NCI-H460 (cell line): ENCODE results near the gene KLHL35. TPM values are rescaled to one million over a fixed set of nuclear protein-coding genes. Genes with fewer than 3 reads are reported as not detected.
"Not testable (repeated sequence)": the region's sequence is repeated elsewhere in the genome, so short reads cannot be mapped to it uniquely, and the experiment has no call there.

Experiments
- DNase-seq: peaks from one replicate; pipeline ENCODE4 v3.0.0-alpha.2; 2016; ENCODE audit warnings: low read depth; ENCODE audit errors: extremely low read depth
- small RNA-seq, 2 experiments: library from RNA; depleted of rRNA; stranded (forward); fragments of <200 nt; gene quantifications; one replicate each; pipeline ENCODE3, GENCODE V24; 2014
- total RNA-seq: library from RNA; depleted of rRNA; stranded (reverse); fragments of >200 nt; shearing (Covaris generic); gene quantifications from 2 replicates; pipeline ENCODE4 v1.2.3, GENCODE V29; 2014; rRNA removed

KLHL35 gene
- total RNA-seq, 1 experiment from 2014 or later, result 4.3 TPM

DNA sequence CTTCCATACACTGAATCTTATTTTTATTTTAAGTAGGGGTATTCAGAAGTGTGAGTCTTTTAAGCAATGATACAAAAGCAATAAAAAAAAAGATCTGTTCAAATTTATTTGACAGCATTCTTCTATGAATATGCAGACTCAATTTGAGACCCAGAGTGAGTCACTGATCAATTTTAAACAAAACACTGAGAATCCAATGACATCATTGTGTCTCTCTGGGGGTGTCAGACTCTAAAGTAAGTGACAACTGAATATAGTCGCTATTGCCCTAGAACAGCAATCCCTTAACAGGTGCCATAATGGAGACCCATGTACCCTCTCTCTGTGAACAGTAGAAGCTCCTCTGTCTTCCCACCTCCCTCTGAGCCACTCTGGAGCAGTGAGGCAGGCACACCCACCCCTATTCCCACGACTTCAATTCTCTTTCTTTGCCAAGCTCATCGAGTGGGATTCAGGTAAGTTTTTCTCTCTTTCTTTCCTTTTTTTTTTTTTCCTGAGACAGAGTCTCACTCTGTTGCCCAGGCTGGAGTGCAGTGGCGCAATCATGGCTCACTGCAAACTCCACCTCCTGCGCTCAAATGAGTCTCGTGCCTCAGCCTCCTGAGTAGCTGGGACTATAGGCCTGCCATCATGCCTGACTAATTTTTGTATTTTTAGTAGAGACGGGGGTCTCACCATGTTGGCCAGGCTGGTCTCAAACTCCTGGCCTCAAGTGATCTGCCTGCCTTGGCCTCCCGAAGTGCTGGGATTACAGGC lies 38.7 kb downstream of the KLHL35 start:
- no peak for DNase-seq

- no peak for DNase-seq
These were observed 43.1 kb downstream of the KLHL35 start for GRCh38 chr11:75389925-75390324.

DNA sequence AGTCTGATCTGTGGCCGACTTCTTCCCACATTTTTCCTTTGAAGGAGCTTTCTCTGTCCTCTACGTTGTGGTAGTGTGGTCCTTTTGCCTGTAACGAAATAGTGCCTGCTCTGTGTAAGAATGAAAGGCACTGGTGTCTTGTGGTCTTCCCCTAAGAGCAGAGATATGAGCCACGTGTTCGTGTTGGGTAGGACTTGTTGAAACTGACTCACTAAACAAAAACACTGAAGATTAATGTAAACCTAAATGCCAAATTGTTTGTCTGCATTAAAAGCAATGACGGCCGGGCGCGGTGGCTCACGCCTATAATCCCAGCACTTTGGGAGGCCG lies 43.8 kb downstream of the KLHL35 start:
- DNase-seq, result no peak

- peak; percentile 71 for DNase-seq
These were observed 44.4 kb downstream of the KLHL35 start for GRCh38 chr11:75388386-75389275.

- no peak for DNase-seq
These were observed 45.2 kb downstream of the KLHL35 start for GRCh38 chr11:75387736-75388294.

DNA sequence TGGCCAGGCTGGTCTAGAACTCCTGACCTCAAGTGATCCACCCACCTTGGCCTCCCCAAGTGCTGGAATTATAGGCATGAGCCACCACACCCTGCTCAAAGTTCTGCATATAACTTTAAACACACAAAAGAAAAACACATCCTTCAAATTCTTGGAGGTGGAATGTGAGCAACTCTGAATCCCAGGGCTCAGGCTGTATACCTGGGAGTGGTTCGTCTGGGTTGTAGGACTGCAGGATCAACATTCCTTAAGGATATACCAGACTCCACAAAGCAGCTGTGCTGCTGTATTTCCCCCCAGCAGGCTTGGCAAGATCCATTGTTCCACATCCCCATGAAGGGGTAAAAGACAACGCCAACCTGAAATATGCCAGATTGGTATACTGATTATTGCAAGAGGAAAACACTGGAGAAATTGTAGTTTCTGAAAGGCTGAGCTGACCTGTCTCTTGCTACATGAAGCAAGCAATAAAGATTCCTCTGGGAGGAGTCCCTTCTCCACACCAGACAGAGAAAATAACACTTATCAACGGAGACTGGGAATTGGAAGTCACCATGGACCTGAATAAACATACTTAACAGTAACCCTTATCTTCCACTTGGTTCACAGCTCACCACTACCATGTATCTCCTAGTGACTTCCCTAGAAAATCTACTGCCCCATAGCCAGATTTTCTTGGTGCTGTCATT lies 45.9 kb downstream of the KLHL35 start:
- DNase-seq, result no peak

DNA sequence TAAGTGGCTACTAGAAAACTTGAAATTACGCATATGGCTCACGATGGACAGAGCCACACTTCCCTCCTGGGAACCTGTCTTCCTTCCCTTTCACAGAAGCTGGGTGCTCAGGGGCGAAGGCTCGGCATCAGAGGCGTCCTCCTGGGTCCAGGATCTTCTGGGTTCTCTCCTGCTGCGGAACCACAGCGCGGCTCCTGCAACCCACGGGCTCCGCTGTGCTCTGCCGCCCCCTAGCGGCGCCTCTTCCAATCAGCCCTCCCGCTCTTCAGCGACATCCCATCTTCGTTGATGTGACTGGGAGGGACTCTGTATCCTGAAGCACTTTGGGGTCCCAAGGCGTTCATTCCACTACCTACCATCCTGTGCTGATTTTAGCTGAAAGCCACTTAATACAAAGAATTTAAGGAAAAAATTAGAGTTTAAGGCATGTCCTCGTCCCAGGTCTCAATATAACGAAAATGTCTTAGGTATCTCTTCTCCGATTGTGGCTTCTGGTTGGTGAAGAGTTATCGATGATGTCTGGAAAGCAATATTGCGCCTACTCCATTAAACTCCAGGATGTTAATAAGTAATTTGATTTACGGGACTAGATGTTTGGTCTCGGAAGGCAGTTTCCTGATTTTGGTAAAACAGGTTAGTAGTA lies 48.4 kb downstream of the KLHL35 start:
- peak; percentile 63 for DNase-seq

DNA sequence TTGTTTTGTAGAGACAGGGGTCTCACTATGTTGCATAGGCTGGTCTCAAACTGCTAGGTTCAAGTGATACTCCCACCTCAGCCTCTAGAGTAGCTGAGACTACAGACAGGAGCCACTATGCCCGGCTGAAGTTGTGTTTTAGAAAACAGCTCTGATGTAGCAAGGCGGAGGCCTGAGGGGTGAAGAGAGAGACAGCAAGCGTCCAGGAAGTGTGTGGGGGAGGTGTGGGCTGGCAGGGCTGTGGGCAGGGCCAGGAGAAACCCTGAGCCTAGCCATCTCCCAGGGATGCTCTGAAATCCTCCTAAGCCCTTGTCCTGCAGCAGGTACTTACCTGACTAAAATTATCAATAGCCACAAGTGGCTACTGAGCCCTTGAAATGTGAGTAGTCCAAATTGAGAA lies 49.8 kb downstream of the KLHL35 start:
- no peak for DNase-seq

GRCh38 chr11:75380716-75381420 lies 52.1 kb downstream of the KLHL35 start:
- no peak for DNase-seq

- no peak for DNase-seq
These were observed 52.8 kb downstream of the KLHL35 start for GRCh38 chr11:75380245-75380644.

GRCh38 chr11:75378776-75379175 lies 54.2 kb downstream of the KLHL35 start:
- DNase-seq, result not testable (repeated sequence)

DNA sequence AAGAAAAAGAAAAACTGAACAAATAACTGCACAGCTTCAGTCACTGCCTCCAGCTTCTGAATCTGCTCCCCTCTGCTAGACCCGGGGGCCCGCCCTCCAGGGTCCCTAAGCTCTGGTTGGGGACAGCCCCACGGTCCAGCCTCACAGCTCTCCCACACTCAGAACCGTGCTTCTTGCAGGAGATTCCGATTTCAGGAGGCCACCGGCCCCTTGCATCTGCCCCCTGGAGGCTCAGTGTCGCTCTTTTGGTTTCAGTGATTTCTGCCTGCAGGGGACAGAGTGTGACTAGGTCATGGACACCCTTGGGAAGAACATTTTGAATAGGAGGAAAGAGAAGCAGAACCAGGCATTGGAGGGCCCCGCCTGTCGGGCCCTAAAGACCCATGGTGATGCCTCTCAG lies 56.8 kb downstream of the KLHL35 start:
- no peak for DNase-seq

- DNase-seq, result no peak
These were observed 57.4 kb downstream of the KLHL35 start for GRCh38 chr11:75375626-75376025.

GRCh38 chr11:75374646-75375045 lies 58.4 kb downstream of the KLHL35 start:
- no peak for DNase-seq

DNA sequence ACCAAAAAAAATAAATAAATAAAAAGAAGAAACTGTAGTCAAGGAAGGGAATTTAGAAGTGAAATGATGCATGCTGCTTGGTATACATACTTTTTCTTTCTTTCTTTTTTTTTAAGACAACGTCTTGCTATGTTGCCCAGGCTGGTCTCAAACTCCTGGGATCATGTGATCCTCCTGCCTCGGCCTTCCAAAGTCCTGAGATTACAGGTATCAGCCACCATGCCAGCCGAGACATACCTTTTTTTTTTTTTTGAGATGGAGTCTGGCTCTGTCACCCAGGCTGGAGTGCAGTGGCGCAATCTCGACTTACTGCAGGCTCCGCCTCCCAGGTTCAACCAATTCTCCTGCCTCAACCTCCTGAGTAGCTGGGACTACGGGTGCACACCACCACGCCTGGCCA lies 59.8 kb downstream of the KLHL35 start:
- DNase-seq, result no peak

Small RNAs within 50 kb of the gene (small RNA-seq; reads per million reads assigned to genes)
- gene SNORD15A, result 0 reads per million in 2 experiments
- gene SNORD15B, result 22.6 to 219 reads per million in 2 experiments

Other genes starting within 250 kb of the KLHL35 start
- gene TPBGL, start 192.4 kb downstream of the KLHL35 start, total RNA-seq, result not detected in 2 replicates
- 2.2 and 4.0 TPM in 2 replicates for gene ARRB1, start 81.5 kb downstream of the KLHL35 start, total RNA-seq
- gene RPS3, start 33.7 kb downstream of the KLHL35 start, total RNA-seq, result 1,462 and 1,966 TPM in 2 replicates
- gene GDPD5, start 92.7 kb upstream of the KLHL35 start, total RNA-seq, result 4.0 and 6.5 TPM in 2 replicates
- gene SERPINH1, start 129.1 kb upstream of the KLHL35 start, total RNA-seq, result 55.5 and 64.7 TPM in 2 replicates
- gene MAP6, start 235.8 kb upstream of the KLHL35 start, total RNA-seq, result 0.05 TPM in 1 of 2 replicates, not detected in the other